Measurements from ENCODE around the gene TNFRSF8. TPM values are rescaled to one million over a fixed set of nuclear protein-coding genes. Genes with fewer than 3 reads are reported as not detected.
A peak's percentile ranks its signal among the peaks of the same experiment; 100 is the strongest.
"Not testable (repeated sequence)": the region's sequence is repeated elsewhere in the genome, so short reads cannot be mapped to it uniquely, and the experiment has no call there.

Gene TNFRSF8
- total RNA-seq, 4 donors from 2014 or later: 0.84 to 4.9 (median 1.8) TPM; not detected in 1

DNA sequence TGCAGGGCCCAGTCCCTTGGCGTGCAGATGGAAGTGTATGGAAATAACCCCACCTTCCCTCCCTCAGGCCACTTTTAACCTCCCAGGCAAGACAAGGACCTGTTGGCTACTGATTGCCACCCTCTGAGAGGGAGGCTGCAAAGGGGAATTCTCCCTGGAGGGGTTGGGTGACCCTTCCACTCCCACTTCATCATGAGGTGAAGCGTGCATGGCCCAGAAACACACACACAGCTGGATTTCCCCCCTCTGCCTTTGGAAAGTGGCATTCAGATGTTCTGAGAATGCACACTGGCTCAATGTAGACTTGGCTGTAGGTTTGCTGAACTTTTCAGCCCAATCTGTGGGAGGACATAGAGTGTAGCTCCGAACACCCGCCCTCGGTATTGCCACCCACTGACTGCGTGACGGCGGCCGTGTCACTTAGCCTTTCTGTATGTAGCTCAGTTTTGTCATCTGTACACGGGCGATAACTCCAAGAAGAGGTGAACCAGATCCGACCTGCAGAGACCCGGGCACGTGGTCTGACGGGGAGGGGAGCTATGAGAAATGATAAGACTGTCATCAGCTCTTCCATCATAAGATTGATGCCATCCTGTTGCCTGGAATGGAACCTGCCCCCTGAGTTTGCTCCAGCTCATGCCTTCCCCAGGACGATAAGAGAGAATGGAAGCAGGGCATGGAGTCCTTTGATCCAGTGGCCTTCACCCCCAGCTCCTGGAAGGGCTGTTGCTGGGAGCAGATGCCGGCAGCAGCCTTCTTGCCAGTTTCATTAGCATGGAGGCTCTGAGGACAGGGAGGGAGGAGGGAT lies 24.5 kb upstream of the TNFRSF8 start:
- H3K36me3 ChIP-seq: no peaks in the 10 kb centered on the region
- H3K4me3 ChIP-seq: no peak overlapping the region
- H3K27ac ChIP-seq: no peak overlapping the region
- WGBS, 2 donors: 73 to 78% methylated on average over 12 to 17 of the region's 17 CpGs
- H3K9me3 ChIP-seq: no peaks in the 10 kb centered on the region
- TF ChIP-seq EP300 (IDR thresholded peaks at IDR 0.05) (no peak), POLR2A (IDR thresholded peaks at IDR 0.05) (no peak)
- TF ChIP-seq, protein P1, sequence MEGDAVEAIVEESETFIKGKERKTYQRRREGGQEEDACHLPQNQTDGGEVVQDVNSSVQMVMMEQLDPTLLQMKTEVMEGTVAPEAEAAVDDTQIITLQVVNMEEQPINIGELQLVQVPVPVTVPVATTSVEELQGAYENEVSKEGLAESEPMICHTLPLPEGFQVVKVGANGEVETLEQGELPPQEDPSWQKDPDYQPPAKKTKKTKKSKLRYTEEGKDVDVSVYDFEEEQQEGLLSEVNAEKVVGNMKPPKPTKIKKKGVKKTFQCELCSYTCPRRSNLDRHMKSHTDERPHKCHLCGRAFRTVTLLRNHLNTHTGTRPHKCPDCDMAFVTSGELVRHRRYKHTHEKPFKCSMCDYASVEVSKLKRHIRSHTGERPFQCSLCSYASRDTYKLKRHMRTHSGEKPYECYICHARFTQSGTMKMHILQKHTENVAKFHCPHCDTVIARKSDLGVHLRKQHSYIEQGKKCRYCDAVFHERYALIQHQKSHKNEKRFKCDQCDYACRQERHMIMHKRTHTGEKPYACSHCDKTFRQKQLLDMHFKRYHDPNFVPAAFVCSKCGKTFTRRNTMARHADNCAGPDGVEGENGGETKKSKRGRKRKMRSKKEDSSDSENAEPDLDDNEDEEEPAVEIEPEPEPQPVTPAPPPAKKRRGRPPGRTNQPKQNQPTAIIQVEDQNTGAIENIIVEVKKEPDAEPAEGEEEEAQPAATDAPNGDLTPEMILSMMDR (IDR thresholded peaks at IDR 0.05): no peak
- no peaks in the 10 kb centered on the region for H3K27me3 ChIP-seq
- peaks cover 0 to 22% (median 15%) of the 10 kb centered on the region in 4 donors for H3K4me1 ChIP-seq
- DNase-seq (ENCODE audit: low spot score in 2 of 2): no peak

DNA sequence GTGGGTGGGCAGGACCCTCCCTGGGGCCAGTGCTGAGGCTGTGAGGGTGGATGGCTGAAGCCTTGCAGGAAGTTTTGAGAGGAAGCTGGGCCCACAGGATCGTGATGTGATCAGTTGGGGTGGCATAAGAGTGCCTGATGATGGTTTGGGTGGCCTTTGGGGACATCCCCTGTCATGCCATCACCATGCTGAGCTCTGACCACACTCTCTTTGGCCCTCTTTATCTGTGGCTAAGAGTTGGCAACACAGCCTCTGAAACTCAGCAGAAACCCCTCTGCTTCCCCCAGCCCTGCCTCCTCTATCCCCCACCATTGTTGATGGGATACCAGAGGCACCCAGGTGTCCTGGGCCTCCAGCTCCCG lies 24.0 kb upstream of the TNFRSF8 start:
- H3K36me3 ChIP-seq: no peaks in the 10 kb centered on the region
- WGBS, 2 donors: 63 to 71% methylated on average over 2 of the region's 2 CpGs
- H3K4me3 ChIP-seq: no peak overlapping the region
- H3K4me1 ChIP-seq: peaks cover 0 to 16% (median 10%) of the 10 kb centered on the region in 4 donors
- no peaks in the 10 kb centered on the region for H3K27me3 ChIP-seq
- DNase-seq (ENCODE audit: low spot score in 2 of 2): no peak
- no peaks in the 10 kb centered on the region for H3K9me3 ChIP-seq
- no peak overlapping the region for H3K27ac ChIP-seq
- TF ChIP-seq EP300 (IDR thresholded peaks at IDR 0.05) (no peak), POLR2A (IDR thresholded peaks at IDR 0.05) (no peak)
- TF ChIP-seq, protein P1 (IDR thresholded peaks at IDR 0.05): no peak

DNA sequence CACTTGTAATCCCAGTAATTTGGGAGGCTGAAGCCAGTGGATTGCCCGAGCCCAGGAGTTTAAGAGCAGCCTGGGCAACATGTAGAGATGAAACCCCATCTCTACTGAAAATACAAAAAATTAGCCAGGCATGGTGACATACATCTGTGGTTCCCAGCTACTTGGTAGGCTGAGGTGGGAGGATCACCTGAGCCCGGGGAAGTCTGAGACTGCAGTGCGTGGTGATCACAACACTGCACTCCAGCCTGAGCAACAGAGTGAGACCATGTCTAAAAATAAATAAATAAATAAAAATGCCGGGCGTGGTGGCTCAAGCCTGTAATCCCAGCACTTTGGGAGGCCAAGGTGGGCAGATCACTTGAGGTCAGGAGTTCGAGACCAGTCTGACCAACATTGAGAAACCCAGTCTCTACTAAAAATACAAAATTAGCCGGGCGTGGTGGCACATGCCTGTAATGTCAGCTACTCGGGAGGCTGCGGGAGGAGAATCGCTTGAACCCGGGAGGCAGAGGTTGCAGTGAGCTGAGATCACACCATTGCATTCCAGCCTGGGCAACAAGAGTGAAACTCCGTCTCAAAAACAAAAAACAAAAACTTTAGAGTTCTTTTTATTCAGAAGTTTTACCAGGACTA lies 23.2 kb upstream of the TNFRSF8 start:
- peaks cover 0 to 12% (median 4%) of the 10 kb centered on the region in 4 donors for H3K4me1 ChIP-seq
- H3K9me3 ChIP-seq; H3K27me3 ChIP-seq; H3K36me3 ChIP-seq; DNase-seq (ENCODE audit: low spot score in 2 of 2); H3K4me3 ChIP-seq: not testable (repeated sequence)
- 84 to 88% methylated on average over 13 of the region's 13 CpGs for WGBS, 2 donors
- peak overlapping the region in 1 of 4 donors; percentile 28 for H3K27ac ChIP-seq

DNA sequence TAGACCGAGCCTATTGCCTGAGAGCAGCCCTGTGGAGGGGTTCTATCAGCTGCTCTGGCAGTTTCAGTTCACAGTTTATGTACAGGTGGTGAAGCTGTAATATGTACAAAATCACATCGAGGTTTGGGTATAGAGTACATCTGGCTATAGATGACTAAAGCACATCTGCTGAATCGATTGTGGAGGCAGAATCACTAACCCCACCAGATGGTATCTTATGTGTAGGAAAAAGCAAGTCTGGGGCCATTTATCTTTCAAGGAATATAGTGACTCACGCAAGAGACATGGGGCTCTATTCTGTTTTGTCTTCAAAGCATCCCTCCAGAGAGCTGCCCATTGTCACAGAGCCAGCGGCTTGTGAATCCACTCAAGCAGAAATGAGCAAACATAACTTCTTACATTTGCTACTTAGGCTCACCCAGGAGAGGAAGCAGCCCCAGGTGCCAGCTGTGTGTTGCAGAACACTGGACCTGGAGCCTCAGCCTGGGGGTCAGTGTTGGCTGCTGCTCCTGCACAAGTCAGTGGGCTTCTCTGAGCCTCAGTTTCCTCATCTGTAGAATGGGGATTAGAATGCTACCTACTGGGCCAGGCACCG lies 22.5 kb upstream of the TNFRSF8 start:
- Histone ChIP-seq H3K4me1 (peaks cover 0 to 6% (median under 1%) of the 10 kb centered on the region in 4 donors), H3K4me3 (no peak overlapping the region), H3K36me3 (no peaks in the 10 kb centered on the region), H3K27me3 (no peaks in the 10 kb centered on the region), H3K27ac (peak overlapping the region in 1 of 4 donors; percentile 28), H3K9me3 (no peaks in the 10 kb centered on the region)
- TF ChIP-seq, protein P1 (IDR thresholded peaks at IDR 0.05): no peak
- TF ChIP-seq EP300 (IDR thresholded peaks at IDR 0.05) (no peak), POLR2A (IDR thresholded peaks at IDR 0.05) (no peak)
- peak; percentile 20 to 21 for DNase-seq (ENCODE audit: low spot score in 2 of 2)
- WGBS, 2 donors: 65 to 72% methylated on average over 6 of the region's 6 CpGs

DNA sequence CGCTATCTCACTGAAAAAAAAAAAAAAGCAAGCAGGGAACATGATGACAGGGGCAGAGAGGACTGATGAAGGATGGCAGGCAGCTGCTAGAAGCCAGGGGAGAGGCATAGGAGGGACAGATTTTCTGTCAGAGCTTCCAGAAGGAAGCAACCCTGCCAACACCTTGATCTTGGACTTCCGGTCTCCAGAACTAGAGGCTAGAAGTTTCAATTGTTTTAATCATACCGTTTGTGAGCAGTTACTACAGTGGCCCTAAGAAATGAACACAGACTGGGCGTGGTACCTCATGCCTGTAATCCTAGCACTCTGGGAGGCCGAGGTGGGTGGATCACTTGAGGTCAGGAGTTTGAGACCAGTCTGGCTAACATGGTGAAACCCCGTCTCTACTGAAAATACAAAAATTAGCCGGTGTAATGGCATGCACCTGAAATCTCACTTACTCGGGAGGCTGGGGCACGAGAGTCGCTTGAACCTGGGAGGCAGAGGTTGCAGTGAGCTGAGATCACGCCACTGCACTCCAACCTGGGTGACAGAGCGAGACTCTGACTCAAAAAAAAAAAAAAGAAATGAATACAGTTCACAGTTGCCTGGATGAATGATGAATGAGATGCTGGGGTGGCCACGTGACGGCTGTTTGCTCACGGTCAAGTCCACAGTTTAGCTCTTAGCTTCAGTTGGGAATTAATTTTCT lies 18.8 kb upstream of the TNFRSF8 start:
- H3K27me3 ChIP-seq; DNase-seq (ENCODE audit: low spot score in 2 of 2); H3K9me3 ChIP-seq; H3K4me1 ChIP-seq; H3K27ac ChIP-seq; H3K4me3 ChIP-seq; H3K36me3 ChIP-seq: not testable (repeated sequence)
- WGBS, 2 donors: 51 to 59% methylated on average over 15 of the region's 15 CpGs
